Psoas muscle (tissue), 8 donors: ENCODE measurements around the gene MGAT3. TPM values are rescaled to one million over a fixed set of nuclear protein-coding genes. Genes with fewer than 3 reads are reported as not detected.

ENCODE experiments used
- ATAC-seq, 4 donors: fragments of 200-7000 bp; cut with Tn5 transposase; one replicate each; pipeline ENCODE4 v1.9.1; 2020; ENCODE audit warnings: moderate library complexity in 3 of 4, mild to moderate bottlenecking in 2 of 4
- DNase-seq, 2 donors: peaks; one replicate each; pipeline ENCODE4 v3.0.0-alpha.2; 2020
- H3K27ac ChIP-seq: fragments of 200-600 bp; one replicate; pipeline ENCODE4 v1.8.0; 2022
- H3K27me3 ChIP-seq, 3 donors: fragments of 200-600 bp in 1 of 3; one replicate each; pipeline versions ENCODE4 v1.6.1 to v1.8.0; 2013 to 2022; ENCODE audit warnings: low read length in 2 of 3, mild to moderate bottlenecking in 2 of 3, moderate library complexity in 1 of 3; ENCODE audit not compliant: insufficient read depth in 3 of 3
- H3K36me3 ChIP-seq, 2 donors: fragments of 200-600 bp in 1 of 2; one replicate each; pipeline versions ENCODE4 v1.6.1 to v1.8.0; 2013 to 2022; ENCODE audit warnings: low read depth in 1 of 2, mild to moderate bottlenecking in 1 of 2, moderate library complexity in 1 of 2; ENCODE audit not compliant: insufficient read depth in 1 of 2
- H3K4me1 ChIP-seq: fragments of 200-600 bp; one replicate; pipeline ENCODE4 v1.8.0; 2022
- H3K4me3 ChIP-seq: fragments of 200-600 bp; one replicate; pipeline ENCODE4 v1.8.0; 2022; ENCODE audit warnings: mild to moderate bottlenecking
- H3K9me3 ChIP-seq: fragments of 200-600 bp; one replicate; pipeline ENCODE4 v1.8.0; 2022
- CTCF ChIP-seq: fragments of 200-600 bp; IDR thresholded peaks from one replicate; pipeline ENCODE4 v1.8.0; 2022; ENCODE audit warnings: antibody characterized with exemption
- WGBS, 3 donors: extraction: QIAGEN DNeasy Blood & Tissue Kit; methylation state at CpG; one replicate each; pipeline versions ENCODE4 v1.1.6 to v1.1.7; 2013; 5-methylcytosine and 5-hydroxymethylcytosine counted together
- intact Hi-C, 2 donors: fragments of 100-400 bp; cut with DNase I; formaldehyde crosslinking; loops; one replicate each; pipeline versions ENCODE4 v1.11.0 to v1.14.2; 2022
- polyA plus RNA-seq, 3 donors: library from polyadenylated mRNA; stranded (reverse); fragments of 200-250 nt; gene quantifications; one replicate each; pipeline ENCODE4 v1.2.3, GENCODE V29; 2013
- total RNA-seq, 4 donors: library from RNA; stranded (reverse); fragmentation: NEBNext Ultra II Directional in 2 of 4; extraction: Animal tissue kit (Norgen Biotek cat#: 25700) in 2 of 4; gene quantifications; one replicate each; pipeline versions ENCODE4 v1.2.1 to v1.2.4, GENCODE V29; 2021 to 2023
- donor health status: healthy with polysubstance abuse.
- donor health status: DM: no; HTN: no; CAD: no; lungs with moderate emphysema.
- donor health status: Bipolar disorder and iron deficiency.
- donor health status: healthy.
- donor health status: DM: yes; HTN: yes; CAD: no.
- donor health status: DM: no; HTN: no; CAD: no.
- donor health status: DM: no; HTN: no; CAD: no.
- donor health status: DM: yes; HTN: yes; CAD: no.

Gene MGAT3
- total and polyA plus RNA-seq, 7 donors, result 0.53 to 2.2 (median 1.4) TPM

GRCh38 chr22:39537975-39538374 lies 81.2 kb downstream of the MGAT3 start:
- Histone ChIP-seq H3K4me3 (no peak overlapping the region), H3K27me3 (peaks cover 0 to 11% (median 0%) of the 10 kb centered on the region in 3 donors), H3K9me3 (no peaks in the 10 kb centered on the region), H3K4me1 (peaks cover 6% of the 10 kb centered on the region), H3K27ac (no peak overlapping the region), H3K36me3 (no peaks in the 10 kb centered on the region)
- intact Hi-C loops, result loop anchor here (5.0 to 10.0 kb wide), 3 partner anchors 269 to 807 kb away; partner anchors contain the start of gene ADSL (in 1 of the 2)
- TF ChIP-seq CTCF, result no peak
- no peak for ATAC-seq
- DNase-seq, result no peak
- WGBS, 3 donors, result 47 to 61% (median 48%) methylated on average over 2 of the region's 2 CpGs

Other genes starting within 250 kb of the MGAT3 start
- 10 to 100 TPM in 3 of 4 donors, 1 to 10 TPM in 1; 7.5 to 16.4 (median 14.0) TPM for gene PDGFB, start 212.0 kb upstream of the MGAT3 start, total RNA-seq
- 10 to 100 TPM in 1 of 3 donors, 1 to 10 TPM in 2; 5.2 to 10.1 (median 5.8) TPM for gene PDGFB, start 212.0 kb upstream of the MGAT3 start, polyA plus RNA-seq
- 100 to 1,000 TPM; 266 to 539 (median 329) TPM for gene RPL3, start 137.4 kb upstream of the MGAT3 start, total RNA-seq
- gene RPL3, start 137.4 kb upstream of the MGAT3 start, polyA plus RNA-seq, result 1,000 to 10,000 TPM in 1 of 3 donors, 100 to 1,000 TPM in 2; 470 to 1,471 (median 727) TPM
- gene SYNGR1, start 107.0 kb upstream of the MGAT3 start, total RNA-seq, result 10 to 100 TPM; 15.3 to 20.4 (median 16.0) TPM
- 10 to 100 TPM; 28.5 to 39.9 (median 37.1) TPM for gene SYNGR1, start 107.0 kb upstream of the MGAT3 start, polyA plus RNA-seq
- gene TAB1, start 57.2 kb upstream of the MGAT3 start, total RNA-seq, result 10 to 100 TPM in 3 of 4 donors, 1 to 10 TPM in 1; 9.7 to 22.1 (median 17.3) TPM
- gene TAB1, start 57.2 kb upstream of the MGAT3 start, polyA plus RNA-seq, result 10 to 100 TPM; 10.4 to 17.4 (median 12.8) TPM
- 10 to 100 TPM in 2 of 4 donors, 1 to 10 TPM in 2; 8.6 to 18.7 (median 13.3) TPM for gene MIEF1, start 45.3 kb downstream of the MGAT3 start, total RNA-seq
- gene MIEF1, start 45.3 kb downstream of the MGAT3 start, polyA plus RNA-seq, result 10 to 100 TPM in 2 of 3 donors, 1 to 10 TPM in 1; 7.4 to 20.9 (median 14.0) TPM
- 100 to 1,000 TPM; 246 to 839 (median 408) TPM for gene ATF4, start 63.5 kb downstream of the MGAT3 start, total RNA-seq
- 1,000 to 10,000 TPM; 1,006 to 1,369 (median 1,295) TPM for gene ATF4, start 63.5 kb downstream of the MGAT3 start, polyA plus RNA-seq
- gene RPS19BP1, start 75.7 kb downstream of the MGAT3 start, total RNA-seq, result 10 to 100 TPM; 34.0 to 52.6 (median 42.6) TPM
- gene RPS19BP1, start 75.7 kb downstream of the MGAT3 start, polyA plus RNA-seq, result 100 to 1,000 TPM; 143 to 313 (median 186) TPM
- gene CACNA1I, start 113.7 kb downstream of the MGAT3 start, total RNA-seq, result under 1 TPM in 2 of 4 donors, not detected in 2; 0.04 to 0.06 TPM
- under 1 TPM; 0.01 to 0.14 (median 0.01) TPM for gene CACNA1I, start 113.7 kb downstream of the MGAT3 start, polyA plus RNA-seq